Subcutaneous abdominal adipose tissue (tissue), 5 donors: ENCODE measurements around the gene ZFYVE28.

Experiments
- H3K27ac ChIP-seq: one replicate; pipeline ENCODE4 v1.7.0; 2013; ENCODE audit warnings: low read depth, mild to moderate bottlenecking, inconsistent platforms, low read length, moderate library complexity
- H3K27me3 ChIP-seq, 5 donors: one replicate each; pipeline ENCODE4 v1.7.0; 2013; ENCODE audit warnings: low read length in 5 of 5, inconsistent platforms in 1 of 5; ENCODE audit not compliant: control insufficient read depth in 5 of 5, insufficient read depth in 4 of 5
- H3K36me3 ChIP-seq, 5 donors: one replicate each; pipeline ENCODE4 v1.7.0; 2013; ENCODE audit warnings: low read length in 5 of 5; ENCODE audit not compliant: control insufficient read depth in 5 of 5, insufficient read depth in 5 of 5
- H3K4me1 ChIP-seq, 5 donors: one replicate each; pipeline ENCODE4 v1.7.0; 2013; ENCODE audit warnings: low read length in 5 of 5, mild to moderate bottlenecking in 3 of 5, moderate library complexity in 1 of 5; ENCODE audit not compliant: control insufficient read depth in 5 of 5, insufficient read depth in 5 of 5
- H3K4me3 ChIP-seq, 5 donors: one replicate each; pipeline ENCODE4 v1.7.0; 2013; ENCODE audit warnings: low read length in 5 of 5, low read depth in 1 of 5
- H3K9ac ChIP-seq, 5 donors: one replicate each; pipeline ENCODE4 v1.7.0; 2013; ENCODE audit warnings: low read length in 5 of 5, mild to moderate bottlenecking in 4 of 5, moderate library complexity in 3 of 5
- H3K9me3 ChIP-seq, 5 donors: one replicate each; pipeline ENCODE4 v1.7.0; 2013; ENCODE audit warnings: low read length in 5 of 5; ENCODE audit not compliant: control insufficient read depth in 5 of 5
- donor health status: healthy.
- donor health status: healthy.
- donor health status: healthy.
- donor health status: healthy.
- donor health status: healthy.

Gene ZFYVE28

DNA sequence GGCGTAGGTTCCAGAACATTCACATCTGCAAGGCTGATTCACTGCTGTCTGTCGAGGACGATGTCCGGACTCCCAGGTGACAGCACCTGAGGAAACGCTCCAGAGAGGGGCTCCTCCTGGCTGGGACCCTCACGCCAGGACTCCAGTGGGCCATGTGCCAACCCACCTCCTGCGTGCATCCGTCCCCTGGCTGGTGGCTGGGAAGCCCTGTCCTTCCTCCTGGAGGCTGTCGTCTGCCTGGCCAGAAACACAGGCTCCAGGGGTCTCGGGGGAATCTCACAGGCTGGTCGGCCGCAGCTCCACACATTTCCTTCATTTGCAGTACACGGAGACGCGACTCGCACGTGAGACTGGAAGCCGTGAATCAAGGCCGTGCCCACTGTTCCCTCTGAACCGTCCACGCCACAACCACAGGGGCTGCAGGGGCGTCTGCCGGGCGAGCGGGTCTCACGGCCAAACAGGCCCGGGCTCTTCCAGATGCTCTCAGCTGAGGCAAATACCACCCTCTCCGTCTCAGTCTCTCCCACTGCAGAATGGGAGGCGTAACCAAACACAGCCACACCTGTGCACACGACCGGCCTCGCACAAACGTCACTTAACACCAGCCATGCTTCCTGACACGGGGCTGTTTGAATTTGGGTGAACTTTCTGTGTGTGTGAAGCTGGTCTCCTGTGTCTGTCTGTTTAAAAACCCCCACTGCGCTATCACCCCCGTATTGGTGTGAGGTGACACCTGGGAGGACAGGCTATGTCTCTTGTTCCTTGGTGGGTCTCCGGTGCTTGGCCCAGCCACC lies 117.8 kb downstream of the ZFYVE28 start:
- Histone ChIP-seq H3K27ac (no peak overlapping the region), H3K9me3 (peaks cover 0 to 7% (median 6%) of the 10 kb centered on the region in 5 donors), H3K4me3 (no peak overlapping the region), H3K27me3 (no peaks in the 10 kb centered on the region), H3K4me1 (peaks cover 0 to 10% (median 0%) of the 10 kb centered on the region in 5 donors), H3K9ac (no peak overlapping the region), H3K36me3 (peaks cover 0 to 16% (median 3%) of the 10 kb centered on the region in 5 donors)

DNA sequence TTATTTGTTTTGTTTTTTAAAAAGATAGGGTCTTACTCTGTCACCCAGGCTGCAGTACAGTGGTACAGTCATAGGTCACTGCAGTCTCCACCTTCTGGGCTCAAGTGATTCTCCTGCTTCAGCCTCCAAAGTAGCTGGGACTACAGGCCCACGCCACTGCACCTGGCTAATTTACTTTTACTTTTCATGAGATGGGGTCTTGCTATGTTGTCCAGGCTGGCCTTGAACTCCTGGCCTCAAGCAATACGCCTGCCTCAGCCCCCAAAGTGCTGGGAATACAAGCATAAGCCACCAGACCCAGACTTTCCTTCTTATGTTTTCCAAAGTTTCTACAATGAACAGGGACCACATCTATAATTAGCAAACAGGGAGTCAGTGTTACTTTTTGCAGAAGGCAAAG lies 118.7 kb downstream of the ZFYVE28 start:
- Histone ChIP-seq H3K36me3 (peaks cover 0 to 14% (median 0%) of the 10 kb centered on the region in 5 donors), H3K9ac (no peak overlapping the region), H3K4me1 (peaks cover 0 to 10% (median 0%) of the 10 kb centered on the region in 5 donors), H3K27me3 (no peaks in the 10 kb centered on the region), H3K9me3 (peaks cover 0 to 7% (median 6%) of the 10 kb centered on the region in 5 donors), H3K4me3 (no peak overlapping the region), H3K27ac (no peak overlapping the region)

DNA sequence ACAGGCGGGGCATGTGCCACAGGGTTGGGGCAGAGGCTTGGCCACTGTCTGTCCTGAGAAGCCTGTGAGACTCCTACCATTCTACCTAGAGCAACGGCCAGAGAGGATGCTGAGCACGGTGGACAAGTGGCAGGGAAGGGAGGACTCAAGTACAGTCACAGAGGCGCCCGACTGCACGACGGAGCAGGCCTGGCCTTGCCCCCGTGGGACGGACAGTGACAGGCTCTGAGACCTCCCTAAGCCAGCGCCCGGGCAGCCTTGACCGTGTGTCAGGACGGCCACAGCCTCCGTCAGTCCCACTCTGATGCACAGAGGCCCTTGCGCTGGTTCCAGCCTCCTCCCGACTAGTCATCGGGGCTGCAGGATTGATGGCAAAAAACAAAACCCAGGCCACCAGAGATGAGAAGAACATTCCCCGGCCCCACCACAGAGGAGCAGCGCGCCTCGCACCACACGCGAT lies 119.9 kb downstream of the ZFYVE28 start:
- no peak overlapping the region for H3K27ac ChIP-seq
- no peak overlapping the region for H3K9ac ChIP-seq
- no peaks in the 10 kb centered on the region for H3K27me3 ChIP-seq
- H3K9me3 ChIP-seq: peaks cover 0 to 7% (median 6%) of the 10 kb centered on the region in 5 donors
- peaks cover 0 to 12% (median 0%) of the 10 kb centered on the region in 5 donors for H3K36me3 ChIP-seq
- H3K4me3 ChIP-seq: no peak overlapping the region
- peaks cover 0 to 10% (median 0%) of the 10 kb centered on the region in 5 donors for H3K4me1 ChIP-seq

DNA sequence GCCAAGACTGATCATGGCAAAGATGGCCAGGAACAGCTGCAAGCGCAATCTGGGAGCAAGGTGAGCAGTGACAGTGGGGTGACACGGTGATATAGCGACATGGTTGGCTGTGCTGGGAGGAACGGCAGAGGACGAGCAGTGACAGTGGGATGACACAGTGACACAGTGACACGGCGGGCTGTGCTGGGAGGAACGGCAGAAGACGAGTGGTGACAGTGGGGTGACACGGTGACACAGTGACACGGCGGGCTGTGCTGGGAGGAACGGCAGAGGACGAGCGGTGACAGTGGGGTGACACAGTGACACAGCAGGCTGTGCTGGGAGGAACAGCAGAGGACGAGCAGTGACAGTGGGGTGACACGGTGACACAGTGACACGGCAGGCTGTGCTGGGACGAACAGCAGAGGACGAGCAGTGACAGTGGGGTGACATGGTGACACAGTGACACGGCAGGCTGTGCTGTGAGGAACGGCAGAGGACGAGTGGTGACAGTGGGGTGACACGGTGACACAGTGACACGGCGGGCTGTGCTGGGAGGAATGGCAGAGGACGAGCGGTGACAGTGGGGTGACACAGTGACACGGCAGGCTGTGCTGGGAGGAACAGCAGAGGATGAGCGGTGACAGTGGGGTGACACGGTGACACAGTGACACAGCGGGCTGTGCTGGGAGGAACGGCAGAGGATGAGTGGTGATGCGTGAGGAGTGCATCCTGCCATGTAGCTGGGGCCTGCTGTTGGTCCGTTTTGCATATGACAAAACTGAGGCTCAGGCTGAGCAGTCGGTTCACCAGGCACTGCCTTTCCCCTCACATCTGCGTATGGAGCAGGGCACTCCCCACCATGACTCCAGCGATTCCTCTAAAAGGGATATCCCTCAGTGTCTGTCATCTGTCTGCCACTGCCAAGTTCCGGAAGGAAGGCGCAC lies 120.6 kb downstream of the ZFYVE28 start:
- Histone ChIP-seq H3K4me3 (no peak overlapping the region), H3K4me1 (peaks cover 0 to 10% (median 0%) of the 10 kb centered on the region in 5 donors), H3K9me3 (peaks cover 0 to 7% (median 6%) of the 10 kb centered on the region in 5 donors), H3K36me3 (peaks cover 0 to 12% (median 0%) of the 10 kb centered on the region in 5 donors), H3K27ac (no peak overlapping the region), H3K9ac (no peak overlapping the region), H3K27me3 (no peaks in the 10 kb centered on the region)

DNA sequence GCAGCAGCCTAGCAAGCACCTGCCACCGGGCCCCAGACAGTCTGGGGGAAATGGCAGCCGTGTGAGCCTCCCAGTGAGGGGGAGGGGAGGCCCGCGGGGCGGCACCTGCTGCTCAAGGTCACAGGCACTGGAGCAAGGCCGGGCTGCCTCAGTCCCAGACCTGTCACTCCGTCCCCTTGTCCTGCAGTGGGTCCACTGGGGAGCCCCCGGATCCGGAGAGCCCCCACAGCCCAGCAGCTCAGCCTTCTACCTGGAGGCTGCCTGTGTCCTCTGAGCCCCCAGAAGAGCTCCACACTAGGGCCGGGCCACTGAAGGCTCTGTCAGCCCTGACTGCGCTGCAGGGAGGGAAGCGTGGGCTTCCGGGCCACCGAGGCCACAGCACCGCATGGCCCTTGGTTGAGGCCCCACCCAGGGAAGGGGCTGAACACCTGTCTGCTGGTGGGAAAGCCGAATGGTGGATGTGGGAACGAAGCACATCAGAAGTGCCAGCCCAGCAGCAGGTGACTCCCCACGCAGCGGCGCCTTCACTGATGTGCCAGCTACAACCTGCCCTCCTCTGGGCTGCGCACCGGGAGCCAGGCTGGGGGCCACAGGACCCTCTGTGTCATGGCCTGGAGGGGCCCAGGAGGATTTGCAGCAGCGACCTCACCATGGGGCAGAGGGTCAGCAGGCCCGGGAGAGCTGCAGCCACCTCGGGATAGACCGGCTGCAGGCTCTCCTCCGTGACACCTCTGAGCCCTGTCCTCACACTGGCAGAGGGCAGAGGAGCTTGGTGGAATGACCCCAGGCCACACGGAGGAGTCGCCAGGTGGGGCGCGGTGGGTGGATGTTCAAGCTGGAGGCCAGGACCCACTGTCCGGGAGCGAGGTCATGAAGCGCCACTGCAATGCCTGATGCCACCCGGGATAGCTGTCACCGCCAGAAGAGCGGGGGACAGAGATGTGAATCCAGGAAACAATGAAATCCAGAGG lies 121.5 kb downstream of the ZFYVE28 start:
- H3K9ac ChIP-seq: no peak overlapping the region

DNA sequence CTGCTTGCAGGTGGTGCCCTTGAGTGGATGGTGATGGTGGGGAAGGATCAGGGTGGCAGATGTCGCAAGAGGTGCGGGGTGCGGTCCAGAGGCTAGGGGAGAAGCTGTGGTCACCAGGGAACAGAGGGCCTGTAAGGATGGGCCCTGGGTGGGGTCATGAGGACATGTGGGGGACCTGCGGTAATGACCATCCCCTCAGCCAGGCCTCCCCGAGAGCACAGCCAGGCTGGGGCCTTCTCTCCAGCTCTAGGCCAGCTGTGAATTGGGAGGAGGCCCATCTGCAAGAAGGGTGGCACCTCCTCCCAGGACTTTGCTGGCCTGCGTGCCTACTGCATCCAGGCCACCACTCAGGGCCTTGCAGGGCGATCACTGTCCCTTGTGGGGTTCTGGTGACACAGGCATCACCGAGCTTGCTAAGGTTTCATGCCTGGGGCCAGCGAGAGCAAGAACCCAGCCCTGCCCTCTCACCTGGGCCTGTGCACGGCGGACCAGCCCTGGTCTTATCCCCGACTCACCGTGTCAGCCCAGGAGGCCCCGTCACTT lies 122.5 kb downstream of the ZFYVE28 start:
- no peak overlapping the region for H3K4me3 ChIP-seq
- H3K9ac ChIP-seq: no peak overlapping the region
- H3K36me3 ChIP-seq: peaks cover 0 to 12% (median 0%) of the 10 kb centered on the region in 5 donors
- no peak overlapping the region for H3K27ac ChIP-seq
- H3K27me3 ChIP-seq: no peaks in the 10 kb centered on the region
- H3K4me1 ChIP-seq: peaks cover 0 to 26% (median 14%) of the 10 kb centered on the region in 5 donors
- H3K9me3 ChIP-seq: no peaks in the 10 kb centered on the region

More for the DNA sequence above, 121.5 kb downstream of the ZFYVE28 start:
- Histone ChIP-seq H3K36me3 (peaks cover 0 to 12% (median 0%) of the 10 kb centered on the region in 5 donors), H3K27me3 (no peaks in the 10 kb centered on the region), H3K9me3 (no peaks in the 10 kb centered on the region), H3K4me1 (peaks cover 0 to 17% (median 9%) of the 10 kb centered on the region in 5 donors), H3K4me3 (no peak overlapping the region), H3K27ac (no peak overlapping the region)

DNA sequence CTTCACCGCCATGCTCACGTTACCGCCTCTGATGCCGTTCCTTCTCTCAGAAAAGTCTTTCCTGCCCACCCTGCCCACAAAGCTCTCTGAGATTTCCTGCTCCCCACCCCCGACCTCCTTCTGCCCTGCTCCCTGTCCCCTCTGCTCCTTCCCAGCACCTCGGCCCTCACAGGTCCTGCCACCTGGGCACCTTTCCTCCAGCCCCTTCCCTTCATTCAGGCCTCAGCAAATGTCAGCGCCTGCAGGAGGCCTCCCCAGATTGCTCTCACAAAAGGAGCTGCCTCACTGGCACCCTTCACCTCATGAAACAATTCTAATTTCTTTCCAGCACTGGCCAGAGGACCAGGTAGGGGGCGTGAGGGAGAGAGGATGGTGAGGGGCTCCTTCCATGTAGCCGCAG lies 122.9 kb downstream of the ZFYVE28 start:
- Histone ChIP-seq H3K36me3 (peaks cover 0 to 12% (median 0%) of the 10 kb centered on the region in 5 donors), H3K4me1 (peaks cover 0 to 26% (median 14%) of the 10 kb centered on the region in 5 donors), H3K9me3 (no peaks in the 10 kb centered on the region), H3K9ac (no peak overlapping the region), H3K27me3 (no peaks in the 10 kb centered on the region), H3K27ac (no peak overlapping the region), H3K4me3 (no peak overlapping the region)

DNA sequence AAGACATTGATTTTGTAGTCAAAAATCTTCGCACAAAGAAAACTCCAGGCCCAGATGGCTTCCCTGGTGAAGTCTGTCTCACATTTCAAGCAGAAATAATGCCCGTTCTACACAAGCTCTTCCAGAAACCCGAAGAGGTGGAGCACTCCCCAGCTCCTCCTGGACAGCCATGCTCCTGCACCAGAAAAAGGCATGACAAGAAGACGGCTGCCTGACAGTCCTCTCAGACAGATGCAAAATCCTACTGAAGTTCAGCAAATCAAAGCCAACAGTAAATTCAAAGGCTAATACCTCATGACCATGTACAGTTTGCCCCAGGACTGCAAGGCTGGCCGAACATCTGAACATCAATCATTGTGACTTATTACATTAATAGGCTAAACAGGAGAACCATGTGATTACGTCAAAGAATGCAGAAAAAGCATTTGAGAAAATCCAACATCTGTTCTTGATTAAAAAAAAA lies 125.8 kb downstream of the ZFYVE28 start:
- Histone ChIP-seq H3K4me1 (peaks cover 0 to 18% (median 8%) of the 10 kb centered on the region in 5 donors), H3K36me3 (peaks cover 0 to 7% (median 0%) of the 10 kb centered on the region in 5 donors), H3K4me3 (no peak overlapping the region), H3K27me3 (no peaks in the 10 kb centered on the region), H3K9ac (no peak overlapping the region), H3K27ac (no peak overlapping the region), H3K9me3 (no peaks in the 10 kb centered on the region)
